WTC11 (cell line): ENCODE measurements around the gene CALN1.

Experiments used
- AR ChIP-seq: fragments of 250-450 bp; sonication (Bioruptor Pico); IDR thresholded peaks from 2 replicates; pipeline ENCODE4 v1.9.0; 2021; ENCODE audit warnings: mild to moderate bottlenecking
- ATF1 ChIP-seq: sonication (generic); formaldehyde crosslinking; IDR thresholded peaks from 2 replicates; pipeline ENCODE4 v1.8.1; 2023; ENCODE audit warnings: mild to moderate bottlenecking, moderate library complexity, missing genetic modification reagents
- CTCF ChIP-seq: fragments of 200-600 bp; IDR thresholded peaks from 2 replicates; pipeline ENCODE4 v1.8.0; 2022; ENCODE audit warnings: antibody characterized with exemption
- FOXP4 ChIP-seq: sonication (generic); formaldehyde crosslinking; IDR thresholded peaks from 2 replicates; pipeline ENCODE4 v1.8.0; 2022; ENCODE audit warnings: mild to moderate bottlenecking, missing genetic modification reagents
- IRF1 ChIP-seq: sonication (generic); formaldehyde crosslinking; IDR thresholded peaks from 2 replicates; pipeline ENCODE4 v1.8.0; 2023; ENCODE audit warnings: missing genetic modification reagents
- NFE2L1 ChIP-seq: sonication (generic); formaldehyde crosslinking; IDR thresholded peaks from 2 replicates; pipeline ENCODE4 v1.8.1; 2023; ENCODE audit warnings: missing genetic modification reagents
- NR1H2 ChIP-seq: sonication (generic); formaldehyde crosslinking; IDR thresholded peaks from 2 replicates; pipeline ENCODE4 v1.9.0; 2021; ENCODE audit warnings: mild to moderate bottlenecking, moderate library complexity, missing genetic modification reagents
- NR3C1 ChIP-seq: sonication (generic); formaldehyde crosslinking; conservative IDR thresholded peaks from 2 replicates; pipeline ENCODE4 v1.8.1; 2023; ENCODE audit warnings: low read depth, mild to moderate bottlenecking, missing genetic modification reagents
- SP1 ChIP-seq: sonication (generic); formaldehyde crosslinking; conservative IDR thresholded peaks from 2 replicates; pipeline ENCODE4 v1.8.1; 2022; ENCODE audit warnings: missing genetic modification reagents
- TCF7 ChIP-seq: sonication (generic); formaldehyde crosslinking; IDR thresholded peaks from 2 replicates; pipeline ENCODE4 v1.8.0; 2022; ENCODE audit warnings: mild to moderate bottlenecking, low read depth, missing genetic modification reagents, moderate library complexity

GRCh38 chr7:72123913-72124312 lies 288.2 kb downstream of the CALN1 start:
- TF ChIP-seq AR (no peak), CTCF (no peak), ATF1 (CRISPR knock-in tag) (no peak), FOXP4 (CRISPR knock-in tag) (no peak), NR1H2 (CRISPR knock-in tag) (no peak), NFE2L1 (CRISPR knock-in tag) (no peak), NR3C1 (no peak), SP1 (CRISPR knock-in tag) (no peak), IRF1 (CRISPR knock-in tag) (no peak), TCF7 (CRISPR knock-in tag) (no peak)
